ENCODE measurements around the gene ZNF628. TPM values are rescaled to one million over a fixed set of nuclear protein-coding genes. Genes with fewer than 3 reads are reported as not detected.

Gene ZNF628
- total and polyA plus RNA-seq, 2 donors (not counting 1 experiment from before 2014, with no cell fraction given) = 13.3 to 18.3 TPM

DNA sequence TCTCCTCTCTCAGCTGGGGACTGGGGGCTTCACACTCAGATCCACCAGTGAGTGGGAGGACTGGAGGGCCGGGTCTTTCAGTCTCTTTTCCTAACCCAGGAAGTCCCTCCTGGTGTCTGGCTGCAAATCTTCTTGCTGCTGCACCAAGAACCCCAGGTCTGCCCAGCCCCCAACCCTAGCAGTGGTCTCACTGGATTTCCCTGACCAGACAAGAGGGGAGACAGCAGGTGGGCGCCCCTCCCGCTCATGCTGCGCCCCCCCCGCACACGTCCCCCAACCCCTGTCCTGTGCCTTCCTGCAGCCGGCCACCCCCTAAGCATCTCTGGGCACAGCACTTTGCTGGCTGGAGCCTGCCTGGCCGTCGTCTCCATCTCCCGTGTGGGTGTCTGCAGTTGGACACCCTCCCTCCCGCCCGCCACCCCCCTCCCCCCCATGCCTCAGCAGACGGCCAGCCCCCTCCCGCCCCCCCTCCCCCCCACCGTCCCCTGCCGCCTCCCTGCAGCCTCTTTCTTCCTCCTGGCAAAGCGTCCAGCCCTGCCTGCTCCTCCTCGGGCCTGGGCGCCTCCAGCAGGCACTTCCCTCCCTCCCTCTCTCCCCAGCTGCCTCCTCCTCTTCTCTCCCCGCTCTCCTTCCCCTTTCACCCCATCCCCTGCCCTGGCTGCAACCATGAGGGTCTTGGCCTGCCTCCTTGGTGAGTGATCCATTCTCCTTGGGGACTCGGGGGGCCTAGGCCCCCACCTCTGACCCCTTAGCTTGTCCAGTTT is 11.7 kb downstream of the ZNF628 start, which contains the start of gene SSC5D:
Gene SSC5D (plus strand): TSS at position 513 of the 764 bp plus-strand sequence. CDS start 154 bp downstream, at position 667.
- peak within 1 kb of the TSS; percentile 32 for H3K4me3 Mint-ChIP-seq
- H3K4me1 Mint-ChIP-seq = peaks cover 11% of the 10 kb centered on the region
- intact Hi-C loops (cut with micrococcal nuclease) = no loop called here
- Histone ChIP-seq H3K27me3 (replicated peaks in 1 of 4; ENCODE audit: control extremely low read depth in 1 of 4, control insufficient read depth in 3 of 4, insufficient read depth in 4 of 4, low read length in 3 of 4) (peaks cover 0 to 28% (median under 1%) of the 10 kb centered on the region in 4 experiments), H3K79me2 (ENCODE audit: control insufficient read depth, insufficient read depth, low read length) (no peaks in the 10 kb centered on the region), H3K4me3 (ENCODE audit: control extremely low read depth in 1 of 5, extremely low read depth in 1 of 5, insufficient read depth in 1 of 5, low read depth in 2 of 5, low read length in 4 of 5) (no peak within 1 kb of the TSS), H2AFZ (ENCODE audit: insufficient read depth, low read depth, low read length, poor library complexity, severe bottlenecking) (no peak within 1 kb of the TSS), H3K9ac (ENCODE audit: low read length) (no peak within 1 kb of the TSS), H4K20me1 (ENCODE audit: control insufficient read depth, insufficient read depth, low read length, poor library complexity, severe bottlenecking) (peaks cover 16% of the 10 kb centered on the region), H3K9me3 (ENCODE audit: control extremely low read depth in 1 of 3, control insufficient read depth in 2 of 3, insufficient read depth in 1 of 3, low read length in 2 of 3) (no peaks in the 10 kb centered on the region), H3K36me3 (replicated peaks in 1 of 2; ENCODE audit: control extremely low read depth in 1 of 2, control insufficient read depth in 1 of 2, extremely low read depth in 1 of 2, insufficient read depth in 2 of 2, low read length in 1 of 2) (no peaks in the 10 kb centered on the region), H3K27ac (ENCODE audit: low read length in 2 of 2) (no peak within 1 kb of the TSS), H3K4me2 (replicated peaks; ENCODE audit: low read depth, low read length, poor library complexity, severe bottlenecking) (no peak within 1 kb of the TSS), H3K4me1 (ENCODE audit: control insufficient read depth in 2 of 2, insufficient read depth in 2 of 2, low read length in 2 of 2) (peaks cover 10 to 22% of the 10 kb centered on the region in 2 donors)
- H3K9me3 Mint-ChIP-seq (ENCODE audit: insufficient read depth) = no peaks in the 10 kb centered on the region
- POLR2A ChIA-PET = interaction anchor here (0.6 to 1.5 kb wide), 3 partner anchors 11 to 145 kb away, joined by 3 to 11 read pairs (median 4); partner anchors contain the start of gene ZNF628
- DNase-seq (no peak), ATAC-seq (ENCODE audit: low read depth) (no peak)
- H3K27ac Mint-ChIP-seq = no peak within 1 kb of the TSS
- 34% methylated on average over 6 of the region's 21 CpGs for WGBS (ENCODE audit: insufficient coverage)
- H3K27me3 Mint-ChIP-seq = peaks cover 8% of the 10 kb centered on the region
- CTCF ChIA-PET = interaction anchor here (1.4 to 1.7 kb wide), 3 partner anchors 12 to 21 kb away, joined by 3 to 8 read pairs (median 7); partner anchors contain the start of gene ZNF628
- TF ChIP-seq EZH2 (IDR thresholded peaks at IDR 0.05; ENCODE audit: borderline replicate concordance, insufficient read depth, low read depth, low read length, poor library complexity, severe bottlenecking) = no peak
- TF ChIP-seq, protein P1, sequence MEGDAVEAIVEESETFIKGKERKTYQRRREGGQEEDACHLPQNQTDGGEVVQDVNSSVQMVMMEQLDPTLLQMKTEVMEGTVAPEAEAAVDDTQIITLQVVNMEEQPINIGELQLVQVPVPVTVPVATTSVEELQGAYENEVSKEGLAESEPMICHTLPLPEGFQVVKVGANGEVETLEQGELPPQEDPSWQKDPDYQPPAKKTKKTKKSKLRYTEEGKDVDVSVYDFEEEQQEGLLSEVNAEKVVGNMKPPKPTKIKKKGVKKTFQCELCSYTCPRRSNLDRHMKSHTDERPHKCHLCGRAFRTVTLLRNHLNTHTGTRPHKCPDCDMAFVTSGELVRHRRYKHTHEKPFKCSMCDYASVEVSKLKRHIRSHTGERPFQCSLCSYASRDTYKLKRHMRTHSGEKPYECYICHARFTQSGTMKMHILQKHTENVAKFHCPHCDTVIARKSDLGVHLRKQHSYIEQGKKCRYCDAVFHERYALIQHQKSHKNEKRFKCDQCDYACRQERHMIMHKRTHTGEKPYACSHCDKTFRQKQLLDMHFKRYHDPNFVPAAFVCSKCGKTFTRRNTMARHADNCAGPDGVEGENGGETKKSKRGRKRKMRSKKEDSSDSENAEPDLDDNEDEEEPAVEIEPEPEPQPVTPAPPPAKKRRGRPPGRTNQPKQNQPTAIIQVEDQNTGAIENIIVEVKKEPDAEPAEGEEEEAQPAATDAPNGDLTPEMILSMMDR (IDR thresholded peaks at IDR 0.05) = no peak
